NCI-H1105 treated with DMSO at 0.1 percent for 48 hours (cell line): Measurements from ENCODE around the gene BCAT1.
A peak's percentile ranks its signal among the peaks of the same experiment; 100 is the strongest.
"Not testable (repeated sequence)": the region's sequence is repeated elsewhere in the genome, so short reads cannot be mapped to it uniquely, and the experiment has no call there.

ENCODE experiments used
- DNase-seq: peaks from one replicate; lab custom pipeline; 2025; lab: John Stamatoyannopoulos, UW

BCAT1 gene

GRCh38 chr12:24814379-24815113, 134.4 kb downstream of the BCAT1 start:
- DNase-seq, result no peak

GRCh38 chr12:24810378-24810777, 138.5 kb downstream of the BCAT1 start:
- no peak for DNase-seq

GRCh38 chr12:24809306-24809705, 139.6 kb downstream of the BCAT1 start:
- DNase-seq, result not testable (repeated sequence)

- no peak for DNase-seq
Measured at GRCh38 chr12:24808651-24809050, 140.2 kb downstream of the BCAT1 start.

GRCh38 chr12:24806386-24806785, 142.5 kb downstream of the BCAT1 start:
- no peak for DNase-seq

GRCh38 chr12:24803430-24804245, 145.3 kb downstream of the BCAT1 start:
- DNase-seq, result no peak

- no peak for DNase-seq
Measured at GRCh38 chr12:24798335-24798734, 150.6 kb downstream of the BCAT1 start.

GRCh38 chr12:24797901-24798300, 151.0 kb downstream of the BCAT1 start:
- DNase-seq, result no peak

- no peak for DNase-seq
Measured at GRCh38 chr12:24796876-24797275, 152.0 kb downstream of the BCAT1 start.

- no peak for DNase-seq
Measured at GRCh38 chr12:24795699-24796347, 153.1 kb downstream of the BCAT1 start.

- DNase-seq, result no peak
Measured at GRCh38 chr12:24791622-24792021, 157.3 kb downstream of the BCAT1 start.

GRCh38 chr12:24788886-24789285, 160.0 kb downstream of the BCAT1 start:
- DNase-seq, result no peak

- no peak for DNase-seq
Measured at GRCh38 chr12:24780697-24781368, 168.1 kb downstream of the BCAT1 start.

- DNase-seq, result peak; percentile 42
Measured at GRCh38 chr12:24778486-24779304, 170.2 kb downstream of the BCAT1 start.

- DNase-seq, result no peak
Measured at GRCh38 chr12:24777359-24777758, 171.5 kb downstream of the BCAT1 start.

GRCh38 chr12:24776861-24777260, 172.0 kb downstream of the BCAT1 start:
- DNase-seq, result no peak

- no peak for DNase-seq
Measured at GRCh38 chr12:24775073-24775472, 173.8 kb downstream of the BCAT1 start.

- DNase-seq, result no peak
Measured at GRCh38 chr12:24773996-24774395, 174.9 kb downstream of the BCAT1 start.

GRCh38 chr12:24772813-24773212, 176.1 kb downstream of the BCAT1 start:
- DNase-seq, result no peak

- DNase-seq, result no peak
Measured at GRCh38 chr12:24770821-24771220, 178.1 kb downstream of the BCAT1 start.

- no peak for DNase-seq
Measured at GRCh38 chr12:24770334-24770733, 178.6 kb downstream of the BCAT1 start.
